GM10266 (cell line): ENCODE measurements around the gene BCL11B.

Source experiments
- DNase-seq: peaks from one replicate; pipeline ENCODE4 v3.0.0; 2012; ENCODE audit errors: extremely low spot score
- TF ChIP-seq, protein P1 (sequence below): IDR thresholded peaks from 2 replicates; pipeline ENCODE4 v1.5.1; 2012; ENCODE audit warnings: mild to moderate bottlenecking, low read depth; ENCODE audit not compliant: control insufficient read depth, insufficient read depth; ENCODE audit errors: missing control alignments

The BCL11B gene

GRCh38 chr14:99277530-99277929 lies 5.5 kb upstream of the BCL11B start:
- TF ChIP-seq, protein P1, sequence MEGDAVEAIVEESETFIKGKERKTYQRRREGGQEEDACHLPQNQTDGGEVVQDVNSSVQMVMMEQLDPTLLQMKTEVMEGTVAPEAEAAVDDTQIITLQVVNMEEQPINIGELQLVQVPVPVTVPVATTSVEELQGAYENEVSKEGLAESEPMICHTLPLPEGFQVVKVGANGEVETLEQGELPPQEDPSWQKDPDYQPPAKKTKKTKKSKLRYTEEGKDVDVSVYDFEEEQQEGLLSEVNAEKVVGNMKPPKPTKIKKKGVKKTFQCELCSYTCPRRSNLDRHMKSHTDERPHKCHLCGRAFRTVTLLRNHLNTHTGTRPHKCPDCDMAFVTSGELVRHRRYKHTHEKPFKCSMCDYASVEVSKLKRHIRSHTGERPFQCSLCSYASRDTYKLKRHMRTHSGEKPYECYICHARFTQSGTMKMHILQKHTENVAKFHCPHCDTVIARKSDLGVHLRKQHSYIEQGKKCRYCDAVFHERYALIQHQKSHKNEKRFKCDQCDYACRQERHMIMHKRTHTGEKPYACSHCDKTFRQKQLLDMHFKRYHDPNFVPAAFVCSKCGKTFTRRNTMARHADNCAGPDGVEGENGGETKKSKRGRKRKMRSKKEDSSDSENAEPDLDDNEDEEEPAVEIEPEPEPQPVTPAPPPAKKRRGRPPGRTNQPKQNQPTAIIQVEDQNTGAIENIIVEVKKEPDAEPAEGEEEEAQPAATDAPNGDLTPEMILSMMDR = no peak
- no peak for DNase-seq

- TF ChIP-seq, protein P1 = no peak
- DNase-seq = no peak
These were observed 4.5 kb upstream of the BCL11B start for GRCh38 chr14:99276482-99276881.

DNA sequence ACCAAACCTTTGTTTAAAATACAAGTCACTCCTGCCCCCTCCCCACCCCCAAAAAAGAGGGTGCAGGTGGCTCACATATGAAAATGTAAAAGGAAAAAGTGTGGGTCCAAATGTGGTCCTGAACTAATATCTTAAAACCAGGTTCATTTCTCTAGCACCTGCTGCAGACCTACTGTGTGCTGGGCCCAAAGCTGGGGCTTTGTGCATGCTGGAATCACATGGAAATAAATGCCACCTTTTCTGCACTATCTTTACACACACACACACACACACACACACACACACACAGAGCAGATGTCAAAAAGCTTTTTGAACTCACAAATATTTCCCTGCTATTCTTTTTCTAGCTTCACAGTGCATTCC lies 3.2 kb upstream of the BCL11B start:
- no peak for DNase-seq
- TF ChIP-seq, protein P1 = no peak

DNA sequence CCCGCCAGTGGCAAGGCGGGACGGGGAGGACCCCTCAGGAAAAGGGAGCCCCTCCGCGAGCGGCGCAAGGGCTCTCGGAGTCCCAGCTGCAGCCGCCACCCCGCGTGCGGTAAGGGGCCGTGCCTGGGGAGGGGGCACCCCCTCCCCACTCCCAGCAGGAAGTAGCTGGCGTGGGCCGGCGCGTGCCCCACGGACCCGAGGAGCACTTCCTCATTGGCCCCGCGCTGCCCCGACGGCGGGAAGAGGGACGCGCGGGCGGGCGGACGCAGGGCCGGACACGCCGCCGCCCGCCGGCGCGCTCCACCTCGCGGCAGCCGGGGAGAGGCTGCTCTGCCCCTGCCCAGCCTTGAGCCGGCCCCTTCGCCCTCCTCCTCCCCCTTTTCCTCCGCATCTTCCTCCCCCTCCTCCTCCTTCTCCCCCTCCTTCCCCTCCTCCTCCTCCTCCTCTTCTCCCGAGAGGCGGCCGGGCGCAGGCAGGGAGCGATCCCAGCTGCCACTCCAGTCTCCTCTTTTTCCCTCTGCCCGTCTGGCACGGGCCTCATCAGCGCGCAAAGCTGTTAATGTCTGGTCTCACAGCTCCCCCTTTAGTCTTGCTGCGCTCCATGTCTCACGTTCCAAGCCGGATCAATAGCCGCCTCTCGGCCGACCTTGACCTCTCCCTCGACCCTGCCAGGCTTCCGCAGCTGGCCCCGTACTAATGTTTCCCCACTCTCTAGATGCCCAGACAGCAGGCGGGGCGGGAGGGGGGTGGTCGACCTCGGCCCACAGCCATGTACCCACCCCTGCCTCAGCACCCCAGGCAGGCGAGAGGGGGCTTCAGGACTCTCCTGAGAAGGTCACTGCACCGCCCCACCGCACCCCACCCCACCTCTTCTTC lies 2.6 kb upstream of the BCL11B start:
- TF ChIP-seq, protein P1 = peak; percentile 45
- DNase-seq = peak; percentile 67

DNA sequence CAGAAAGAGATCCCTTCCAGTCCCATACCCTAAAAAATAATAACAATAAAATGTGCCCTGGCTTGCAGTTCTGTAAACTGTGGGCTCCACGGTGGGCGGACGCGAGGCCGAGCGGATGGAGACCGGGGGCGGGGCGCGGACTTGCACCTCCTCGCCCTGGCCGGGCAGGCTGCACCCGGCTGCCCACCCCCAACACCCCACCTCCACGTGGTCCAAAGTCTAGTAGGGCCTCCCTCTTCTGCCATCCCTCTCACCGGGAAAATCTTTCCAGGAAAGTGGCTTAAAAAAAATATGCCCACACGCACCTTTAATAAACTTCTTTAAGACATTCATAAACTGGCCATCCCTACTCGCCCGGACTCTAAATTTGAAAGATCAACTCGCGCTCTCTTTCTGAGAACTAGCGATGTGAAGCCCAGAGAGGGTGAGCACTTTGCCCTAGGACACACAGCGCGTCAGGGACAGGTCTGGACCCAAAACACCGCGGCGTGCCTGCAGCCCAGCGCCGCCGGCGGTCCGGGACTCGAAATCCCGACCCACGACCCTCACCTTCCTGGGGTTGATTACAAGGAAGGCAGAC lies 1.9 kb upstream of the BCL11B start:
- TF ChIP-seq, protein P1 = no peak
- DNase-seq = peak; percentile 58

DNA sequence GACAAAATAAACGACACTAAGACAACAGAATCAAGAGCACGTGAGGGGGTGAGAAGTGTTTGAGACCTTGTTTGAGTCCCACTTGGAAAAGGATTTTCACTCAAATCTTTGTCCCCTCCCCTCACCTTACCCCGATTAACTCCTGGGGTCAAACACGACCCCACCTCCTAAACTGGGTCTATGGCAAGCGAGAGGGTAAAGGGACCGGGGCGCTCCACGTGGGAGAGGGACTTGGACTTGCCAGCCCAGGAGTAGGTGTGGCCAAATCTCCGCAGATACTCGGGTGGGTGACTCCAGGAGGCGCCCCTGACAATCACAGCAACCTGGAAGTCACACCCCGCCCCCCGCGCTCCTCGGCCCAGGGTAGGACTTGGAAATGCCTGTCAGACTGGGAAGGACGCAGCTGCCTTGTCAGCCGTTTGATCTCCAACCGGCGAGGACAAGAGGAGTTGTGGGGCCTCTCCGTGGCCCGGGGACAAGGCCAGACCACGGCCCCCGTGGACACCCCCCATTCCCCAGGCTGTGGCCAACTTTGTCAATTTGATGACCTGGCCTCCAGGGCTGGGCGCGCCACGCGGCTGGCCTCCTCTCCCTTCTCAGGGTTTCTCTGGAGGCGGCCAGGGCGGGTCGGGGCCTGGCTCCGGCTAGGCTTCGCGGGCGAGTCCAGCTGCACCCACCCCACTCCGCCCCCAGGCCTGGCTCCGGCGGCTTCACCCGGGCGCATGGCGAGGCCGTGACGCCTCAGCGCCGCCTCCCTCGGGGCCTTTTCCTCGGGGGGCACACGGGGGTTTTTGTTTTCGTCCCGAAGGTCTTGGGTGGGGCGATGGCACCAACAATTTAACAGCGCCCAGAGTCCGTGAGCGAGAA lies 1.1 kb upstream of the BCL11B start:
- TF ChIP-seq, protein P1 = no peak
- peak; percentile 59 for DNase-seq
